Fibroblast of lung (primary cell): ENCODE results near the gene OXT.

ENCODE experiments used
- CTCF ChIP-seq, 2 donors: IDR thresholded peaks in 1 of 2; conservative IDR thresholded peaks in 1 of 2; 1 replicate in 1 of 2; 2 replicates in 1 of 2; pipeline ENCODE4 v1.5.1; 2011 to 2012; ENCODE audit warnings: low read length in 2 of 2, control low read depth in 1 of 2, inconsistent platforms in 1 of 2, low read depth in 1 of 2, mild to moderate bottlenecking in 1 of 2
- EZH2 ChIP-seq: IDR thresholded peaks from 2 replicates; pipeline ENCODE4 v1.5.1; 2012; ENCODE audit warnings: low read length, control low read depth, mild to moderate bottlenecking; ENCODE audit errors: missing control alignments

GRCh38 chr20:3092611-3093379 lies 21.4 kb downstream of the OXT start:
- TF ChIP-seq CTCF (conservative IDR thresholded peaks at IDR 0.05 in 1 of 2, IDR thresholded peaks at IDR 0.05 in 1 of 2; ENCODE audit: low read depth in 1 of 2, low read length in 2 of 2) = no peak
- peak; percentile 50 for TF ChIP-seq EZH2
